T47D (cell line): Measurements from ENCODE around the gene ZNF358.

ENCODE experiments used
- DNase-seq, 2 experiments: peaks; one replicate each; pipeline versions ENCODE4 v3.0.0 to v3.0.0-alpha.2; 2011 to 2012; ENCODE audit warnings: low read depth in 1 of 2, low spot score in 1 of 2
- JUND ChIP-seq: IDR thresholded peaks from 2 replicates; pipeline ENCODE4 v1.6.1; 2012; ENCODE audit warnings: low read depth
- in situ Hi-C: cut with HindIII; loops from 2 replicates; pipeline ENCODE4 v1.10.0; 2016; ENCODE audit warnings: low sequenced_read_pairs, low pct_unique_long_range_greater_than_20kb

Gene ZNF358

DNA sequence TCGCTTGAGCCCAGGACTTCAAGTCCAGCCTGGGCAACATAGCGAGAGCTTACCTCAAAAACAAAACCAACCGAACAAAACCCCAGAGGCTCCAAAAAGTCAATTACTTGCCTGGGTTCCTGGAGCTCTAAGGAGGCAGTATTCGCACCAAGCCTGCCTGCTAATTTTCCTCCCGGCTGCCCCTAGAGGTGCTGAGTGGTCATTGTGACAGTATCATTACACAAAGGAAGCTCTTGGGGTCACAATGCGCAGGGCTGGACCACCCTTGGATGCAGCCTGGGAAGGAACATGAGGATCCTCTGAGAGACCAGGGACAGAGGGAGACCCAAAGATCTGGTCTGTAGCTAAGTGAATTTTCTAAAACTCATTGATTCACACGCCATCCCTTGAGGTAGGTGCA is 18.6 kb upstream of the ZNF358 start:
- DNase-seq, result peak; percentile 30 to 35
- in situ Hi-C loops, result no loop called here
- no peak for TF ChIP-seq JUND

DNA sequence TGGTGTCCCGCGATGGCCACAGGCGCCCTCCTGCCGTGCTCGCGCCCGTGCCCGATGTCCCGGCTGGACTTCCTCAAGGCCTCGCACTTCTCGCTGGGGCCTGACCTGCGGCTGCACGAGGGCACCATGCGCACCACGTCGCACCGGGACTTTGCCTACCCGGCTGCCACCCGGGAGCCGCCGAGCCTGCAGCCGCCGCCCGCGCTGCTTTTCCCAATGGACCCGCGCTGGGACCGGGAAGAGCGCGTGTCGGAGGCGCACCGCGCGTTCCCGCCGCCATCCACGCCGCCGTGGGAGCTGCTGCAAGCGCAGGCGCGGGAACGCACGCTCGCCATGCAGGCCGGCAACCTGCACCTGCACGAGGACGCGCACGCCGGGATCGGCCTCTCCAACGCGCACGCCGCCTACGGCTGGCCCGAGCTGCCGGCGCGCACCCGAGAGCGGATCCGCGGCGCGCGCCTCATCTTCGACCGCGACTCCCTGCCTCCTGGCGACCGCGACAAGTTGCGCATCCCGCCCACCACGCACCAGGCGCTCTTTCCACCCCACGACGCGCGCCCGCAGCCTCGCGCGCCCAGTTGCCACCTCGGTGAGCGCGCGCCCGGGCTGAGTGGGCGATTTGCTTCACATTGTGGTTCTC is 15.0 kb upstream of the ZNF358 start:
- no peak for TF ChIP-seq JUND
- in situ Hi-C loops, result no loop called here
- DNase-seq, result peak; percentile 87 to 93

DNA sequence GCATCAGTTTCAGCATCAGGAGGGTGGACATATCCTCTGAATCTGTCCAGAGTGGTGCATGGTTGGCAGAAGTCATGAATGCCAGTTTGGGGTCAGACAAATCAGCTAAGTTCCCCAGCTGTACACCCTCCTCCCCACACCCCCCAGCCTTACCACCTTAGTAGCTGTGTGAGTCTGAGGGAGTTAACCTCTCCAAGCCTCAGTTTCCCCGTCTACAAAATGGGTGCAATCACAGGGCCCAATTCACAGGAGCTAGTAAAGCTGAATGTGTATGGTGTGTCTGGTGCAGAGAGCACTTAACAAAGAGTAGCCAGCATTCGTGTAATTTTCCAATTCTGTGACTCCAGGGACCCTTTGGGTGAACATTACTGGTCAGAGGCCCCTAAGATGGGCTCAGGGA is 13.4 kb upstream of the ZNF358 start:
- in situ Hi-C loops, result no loop called here
- no peak for DNase-seq
- TF ChIP-seq JUND, result no peak

DNA sequence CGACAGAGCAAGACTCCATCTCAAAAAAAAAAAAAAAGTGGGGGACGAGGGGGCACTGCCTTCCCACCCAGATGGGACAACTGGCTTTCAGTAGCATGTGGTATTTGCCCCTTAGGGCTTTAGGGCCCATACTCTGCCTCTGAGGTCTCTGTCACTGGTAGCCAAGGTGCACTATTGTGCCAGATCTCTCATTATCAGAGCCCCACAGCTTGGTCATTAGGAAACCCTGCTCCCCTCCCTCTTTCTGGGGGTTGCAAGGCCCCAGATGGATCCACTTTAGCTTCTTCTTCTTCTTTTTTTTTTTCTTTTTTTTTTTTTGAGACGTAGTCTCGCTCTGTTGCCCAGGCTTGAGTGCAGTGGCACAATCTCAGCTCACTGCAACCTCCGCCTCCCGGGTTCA is 11.2 kb upstream of the ZNF358 start:
- in situ Hi-C loops, result no loop called here
- DNase-seq, result no peak
- TF ChIP-seq JUND, result no peak

DNA sequence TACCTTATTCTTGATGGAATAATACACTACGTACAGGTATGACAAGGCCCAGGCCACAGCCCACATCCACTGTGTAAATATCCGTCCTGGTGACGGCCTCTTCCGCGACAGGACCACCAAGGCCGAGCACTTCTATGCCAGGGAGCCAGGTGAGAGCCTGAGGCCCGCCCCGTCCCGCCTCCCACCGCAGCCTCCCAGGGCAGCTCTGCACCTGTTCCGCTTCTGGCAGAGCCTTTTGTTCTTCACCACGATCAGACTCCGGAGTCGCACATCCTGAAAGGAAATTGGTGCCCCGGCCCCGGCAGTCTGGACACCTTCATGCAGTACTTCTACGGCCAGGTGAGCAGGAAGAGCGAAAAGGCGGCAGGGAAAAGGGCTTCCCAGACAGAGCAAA is 10.6 kb upstream of the ZNF358 start:
- in situ Hi-C loops, result no loop called here
- no peak for DNase-seq
- TF ChIP-seq JUND, result no peak

DNA sequence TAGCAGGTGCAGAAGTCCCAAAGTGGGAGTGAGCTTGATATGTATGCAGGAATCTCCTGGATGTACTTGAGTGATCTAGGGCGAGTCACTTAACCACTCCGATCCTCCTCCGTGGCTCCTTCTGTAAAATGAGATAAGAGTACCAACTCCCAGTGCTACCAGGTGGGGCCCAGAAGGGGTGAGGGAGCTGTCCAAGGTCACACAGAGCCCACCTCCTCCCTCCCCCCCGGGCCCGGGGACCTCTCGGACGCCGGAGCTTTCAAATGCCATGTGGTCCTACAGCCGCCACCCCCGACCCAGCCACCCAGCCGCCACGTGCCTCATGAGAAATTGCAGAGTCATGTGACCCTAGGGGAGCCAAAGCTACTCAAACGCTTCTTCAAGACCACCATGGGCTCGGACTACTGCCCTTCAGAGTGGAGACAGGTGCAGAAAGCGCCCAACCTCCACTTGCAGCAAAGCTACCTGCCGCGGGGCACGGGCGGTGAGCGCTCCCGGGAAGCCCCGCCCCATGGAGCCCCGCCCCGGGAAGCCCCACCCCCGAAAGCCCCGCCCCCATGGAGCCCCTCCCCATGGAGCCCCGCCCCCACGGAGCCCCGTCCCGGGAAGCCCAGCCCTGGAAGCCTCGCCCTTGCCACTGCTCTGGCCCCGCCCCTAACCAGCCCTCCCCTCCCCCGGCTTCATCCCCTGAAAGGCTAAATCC is 10.1 kb upstream of the ZNF358 start:
- DNase-seq, result no peak
- no peak for TF ChIP-seq JUND
- in situ Hi-C loops, result no loop called here

DNA sequence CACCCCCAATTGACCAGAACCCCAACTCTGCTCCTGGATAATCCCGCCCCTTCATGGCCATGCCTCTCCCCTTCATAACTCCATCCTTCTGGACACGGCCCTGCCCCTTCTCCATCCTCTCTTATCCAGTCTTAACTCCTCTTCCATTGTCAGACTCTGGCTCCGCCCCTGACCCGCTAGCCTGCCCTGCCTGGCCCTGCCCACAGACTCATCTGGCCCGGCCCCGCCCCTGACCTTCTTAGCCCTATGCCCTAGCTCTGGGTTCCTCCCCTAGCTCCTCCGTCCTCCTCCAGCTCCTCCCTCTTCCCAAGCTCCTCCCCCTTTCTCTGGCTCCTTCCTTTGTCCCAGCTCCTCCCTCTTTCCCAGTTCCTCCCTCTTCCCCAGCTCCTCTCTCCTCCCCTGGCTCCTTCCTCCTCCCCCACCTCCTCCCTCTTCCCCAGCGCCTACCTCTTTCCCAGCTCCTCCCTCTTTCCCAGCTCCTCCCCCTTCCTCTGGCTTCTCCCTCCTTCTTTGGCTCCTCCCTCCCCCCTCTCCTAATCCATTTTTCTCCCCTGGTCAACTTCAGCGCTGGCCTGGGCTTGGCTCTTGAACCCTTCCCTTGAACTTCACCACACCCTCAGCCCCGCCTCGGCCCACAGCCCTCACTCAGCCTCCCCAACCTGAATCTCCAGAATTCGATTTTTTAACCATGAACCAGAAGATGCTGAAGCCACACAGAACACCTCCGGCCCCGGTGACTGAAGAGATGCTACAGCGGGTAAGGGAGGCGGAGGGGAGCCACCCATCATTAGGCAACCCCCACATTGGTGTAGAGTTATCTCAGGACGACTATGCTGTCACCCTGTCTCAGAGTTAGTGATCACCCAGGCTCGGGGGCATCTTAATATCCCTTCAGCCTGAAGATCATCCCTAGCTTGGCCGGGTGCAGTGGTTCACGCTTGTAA is 9.2 kb upstream of the ZNF358 start:
- in situ Hi-C loops, result no loop called here
- peak; percentile 59 to 99 for DNase-seq
- TF ChIP-seq JUND, result no peak

DNA sequence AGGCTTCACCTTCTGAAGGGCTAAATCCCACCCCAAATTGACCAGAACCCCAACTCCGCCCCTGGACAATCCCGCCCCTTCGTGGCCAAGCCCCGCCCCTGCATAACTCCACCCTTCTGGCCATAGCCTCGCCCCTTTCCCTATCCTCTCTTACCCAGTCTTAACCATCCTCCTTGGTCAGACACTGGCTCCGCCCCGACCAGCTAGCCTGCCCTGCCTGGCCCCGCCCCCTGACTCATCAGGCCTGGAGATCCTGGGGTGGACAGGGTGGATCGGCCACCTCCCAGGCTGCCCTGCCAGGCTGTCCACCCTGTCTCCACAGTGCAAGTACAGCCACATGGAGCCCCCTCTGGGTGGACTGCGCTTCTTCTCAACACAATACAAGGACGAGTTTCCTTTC is 8.0 kb upstream of the ZNF358 start:
- in situ Hi-C loops, result no loop called here
- peak; percentile 27 to 93 for DNase-seq
- TF ChIP-seq JUND, result no peak

DNA sequence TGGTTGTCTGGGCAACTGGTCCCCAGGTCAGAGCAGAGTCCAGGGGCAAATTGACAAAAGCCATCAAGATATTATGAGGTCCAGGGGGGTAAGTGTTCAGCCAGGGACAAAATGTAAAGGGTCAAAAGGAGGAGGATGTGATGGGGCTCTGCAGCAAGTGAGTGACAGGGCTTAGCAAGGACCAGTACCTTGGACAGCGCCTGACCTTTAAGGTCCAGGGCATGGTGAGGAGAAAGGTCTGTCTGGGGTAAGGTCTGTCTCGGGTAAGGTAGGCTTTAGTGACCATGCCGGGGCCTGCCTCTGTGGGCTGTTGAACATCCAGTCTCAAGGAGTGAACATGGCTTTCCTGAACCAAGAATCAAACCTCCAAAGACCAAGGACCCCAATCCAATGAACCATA is 6.3 kb upstream of the ZNF358 start:
- TF ChIP-seq JUND, result no peak
- in situ Hi-C loops, result no loop called here
- DNase-seq, result peak in 1 of 2 experiments; percentile 63

DNA sequence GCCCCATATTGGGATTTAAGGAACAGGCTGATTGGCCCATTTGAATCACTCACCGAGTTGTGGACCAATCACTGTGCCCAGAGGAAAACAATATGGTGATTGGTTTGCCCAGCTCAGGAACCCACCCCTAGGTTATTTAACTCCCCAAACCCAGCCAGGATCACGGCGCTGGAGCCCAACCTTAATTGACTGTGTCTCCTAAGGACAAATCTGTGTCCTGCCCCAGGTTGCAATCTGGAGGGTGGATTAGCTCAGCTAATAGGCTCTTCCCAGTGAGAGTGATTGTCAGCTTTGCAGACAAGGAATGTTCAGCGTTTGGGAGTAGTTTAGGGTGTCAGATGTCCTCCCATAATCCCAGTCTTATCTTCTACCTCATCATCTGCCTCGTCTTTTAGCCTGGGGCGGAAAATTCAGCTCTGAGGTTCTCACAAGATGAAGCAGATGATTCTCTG is 3.5 kb upstream of the ZNF358 start:
- no peak for TF ChIP-seq JUND
- peak in 1 of 2 experiments; percentile 70 for DNase-seq
- in situ Hi-C loops, result no loop called here

DNA sequence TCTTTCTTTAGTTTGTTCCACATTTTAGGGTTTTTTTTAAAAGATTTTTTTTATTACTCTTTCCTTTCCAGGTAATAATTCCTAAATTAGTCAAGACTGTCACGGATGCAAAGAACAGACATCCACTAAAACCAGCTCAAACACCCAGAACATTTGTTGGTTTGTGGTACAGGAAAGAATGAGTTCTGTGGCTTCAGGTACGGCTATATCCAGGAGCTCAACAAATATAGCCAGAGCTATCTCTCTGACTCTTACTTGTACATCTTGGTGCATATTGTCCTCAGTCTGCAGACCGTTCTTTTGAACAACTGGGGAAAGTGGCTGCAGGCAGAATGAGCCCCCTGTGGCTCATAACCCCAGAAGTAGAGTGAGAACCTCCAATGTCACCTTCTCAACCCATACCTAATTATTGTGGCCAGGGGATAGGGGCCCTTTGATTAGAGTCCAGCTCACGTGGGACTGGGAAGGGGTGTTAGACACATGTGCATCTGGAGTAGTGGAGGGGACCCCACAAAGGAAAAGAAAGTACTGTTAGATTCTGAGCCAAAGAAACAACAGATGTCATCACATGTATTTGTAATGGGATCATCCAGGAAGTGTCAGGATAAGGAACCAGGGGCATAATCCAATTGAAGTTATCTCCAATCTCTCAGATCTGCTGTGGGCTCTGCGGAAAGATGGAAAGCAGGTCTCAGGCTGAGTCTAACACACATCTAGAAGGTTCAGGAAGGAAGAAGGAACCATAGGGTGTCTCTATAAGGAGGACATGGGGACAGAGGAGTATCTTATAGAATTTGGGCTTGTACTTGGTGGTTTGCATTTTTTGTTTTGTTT is 1.9 kb upstream of the ZNF358 start:
- no peak for TF ChIP-seq JUND
- in situ Hi-C loops, result no loop called here
- no peak for DNase-seq

DNA sequence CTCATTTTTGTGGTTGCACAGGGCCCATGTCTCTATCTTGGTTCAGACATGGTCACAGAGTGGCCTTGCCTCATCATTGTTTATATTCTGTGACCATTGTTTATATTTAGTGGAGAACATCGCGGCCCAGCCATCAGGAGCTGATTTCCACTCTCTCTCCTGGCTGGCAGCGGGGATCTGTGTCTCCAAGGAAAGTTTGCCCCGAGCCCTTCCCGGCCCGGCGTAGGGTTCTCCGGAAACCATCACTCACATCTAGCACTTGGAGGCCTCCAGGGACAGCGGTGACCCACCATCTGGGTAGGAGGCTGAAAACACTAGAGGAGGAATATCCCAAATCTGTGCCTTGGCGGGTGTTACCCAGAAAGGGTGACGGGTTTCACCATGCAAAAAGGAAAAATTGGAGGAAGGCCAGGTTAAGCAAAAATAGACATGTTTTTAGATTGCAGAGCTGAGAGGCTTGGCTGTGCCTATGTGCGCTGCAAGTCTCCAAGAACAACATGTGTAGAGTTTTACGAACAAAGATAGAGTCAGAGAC is 726 bp upstream of the ZNF358 start:
- no peak for TF ChIP-seq JUND
- in situ Hi-C loops, result no loop called here
- no peak for DNase-seq
